ENCODE results near the gene STK24.

The STK24 gene

DNA sequence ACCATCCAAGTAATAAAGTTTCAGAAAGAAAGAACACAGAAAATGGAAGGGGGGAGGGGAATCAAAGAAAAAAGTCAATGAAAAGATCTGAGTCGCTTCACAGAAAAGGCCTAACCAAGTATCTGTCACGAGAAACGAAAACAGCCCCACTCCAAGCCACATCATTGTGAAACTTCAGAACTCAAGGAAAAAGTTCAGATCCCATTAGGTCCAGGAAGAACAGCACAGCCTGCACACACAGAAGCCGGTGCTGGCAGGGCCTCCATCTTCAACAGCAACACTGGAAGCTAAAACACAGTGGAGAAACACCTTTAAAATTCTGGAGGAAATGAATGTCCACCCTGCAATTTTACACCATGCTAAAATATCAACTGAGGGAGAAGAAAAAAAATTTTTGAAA, 8.0 kb downstream of the STK24 start:
- DNase-seq (ENCODE audit: low read depth, low spot score), result no peak
- no peak for TF ChIP-seq POLR2AphosphoS5 (IDR thresholded peaks at IDR 0.05; ENCODE audit: borderline replicate concordance, low read depth, low read length)
- TF ChIP-seq FOXP2 (optimal IDR thresholded peaks at IDR 0.05; ENCODE audit: control extremely low read depth, extremely low read length, insufficient read depth), result no peak
- no peak for TF ChIP-seq EZH2 (IDR thresholded peaks at IDR 0.05)
- H3K27ac ChIP-seq, result no peak overlapping the region
- H3K9me3 ChIP-seq (ENCODE audit: low read depth, low read length), result peaks cover 6% of the 10 kb centered on the region; the same call in 1 of the 2 replicates
- no peak overlapping the region for H3K4me3 ChIP-seq
- no peak overlapping the region for H3K9ac ChIP-seq (ENCODE audit: insufficient read length)
- no peaks in the 10 kb centered on the region for H3K36me3 ChIP-seq (ENCODE audit: insufficient read depth, low read length)

DNA sequence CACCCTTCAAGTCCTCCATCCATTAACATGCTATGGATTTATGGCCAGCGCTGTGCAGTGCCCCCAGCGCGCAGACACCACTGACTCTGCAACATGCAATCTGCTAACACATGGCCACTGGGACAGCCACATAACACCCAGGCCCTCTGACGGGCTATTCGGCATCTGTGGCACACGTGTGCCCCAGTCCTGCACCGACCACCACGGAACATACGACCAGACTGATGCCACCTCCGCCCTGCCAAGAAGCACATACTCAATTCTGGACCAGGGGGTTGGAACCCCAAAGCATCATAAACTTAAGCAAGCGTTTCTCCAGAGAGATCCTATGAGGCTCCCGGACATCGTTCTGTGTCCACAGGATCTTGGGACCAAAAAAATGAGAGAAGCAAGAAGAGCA, 9.8 kb downstream of the STK24 start:
- TF ChIP-seq EZH2 (IDR thresholded peaks at IDR 0.05) (no peak), POLR2AphosphoS5 (IDR thresholded peaks at IDR 0.05; ENCODE audit: borderline replicate concordance, low read depth, low read length) (no peak), FOXP2 (optimal IDR thresholded peaks at IDR 0.05; ENCODE audit: control extremely low read depth, extremely low read length, insufficient read depth) (no peak)
- DNase-seq (ENCODE audit: low read depth, low spot score), result no peak
- no peak overlapping the region for H3K9ac ChIP-seq (ENCODE audit: insufficient read length)
- no peak overlapping the region for H3K27ac ChIP-seq
- H3K4me3 ChIP-seq, result no peak overlapping the region
- H3K9me3 ChIP-seq (ENCODE audit: low read depth, low read length), result peaks cover 6% of the 10 kb centered on the region; the same call in 1 of the 2 replicates
- no peaks in the 10 kb centered on the region for H3K36me3 ChIP-seq (ENCODE audit: insufficient read depth, low read length)

DNA sequence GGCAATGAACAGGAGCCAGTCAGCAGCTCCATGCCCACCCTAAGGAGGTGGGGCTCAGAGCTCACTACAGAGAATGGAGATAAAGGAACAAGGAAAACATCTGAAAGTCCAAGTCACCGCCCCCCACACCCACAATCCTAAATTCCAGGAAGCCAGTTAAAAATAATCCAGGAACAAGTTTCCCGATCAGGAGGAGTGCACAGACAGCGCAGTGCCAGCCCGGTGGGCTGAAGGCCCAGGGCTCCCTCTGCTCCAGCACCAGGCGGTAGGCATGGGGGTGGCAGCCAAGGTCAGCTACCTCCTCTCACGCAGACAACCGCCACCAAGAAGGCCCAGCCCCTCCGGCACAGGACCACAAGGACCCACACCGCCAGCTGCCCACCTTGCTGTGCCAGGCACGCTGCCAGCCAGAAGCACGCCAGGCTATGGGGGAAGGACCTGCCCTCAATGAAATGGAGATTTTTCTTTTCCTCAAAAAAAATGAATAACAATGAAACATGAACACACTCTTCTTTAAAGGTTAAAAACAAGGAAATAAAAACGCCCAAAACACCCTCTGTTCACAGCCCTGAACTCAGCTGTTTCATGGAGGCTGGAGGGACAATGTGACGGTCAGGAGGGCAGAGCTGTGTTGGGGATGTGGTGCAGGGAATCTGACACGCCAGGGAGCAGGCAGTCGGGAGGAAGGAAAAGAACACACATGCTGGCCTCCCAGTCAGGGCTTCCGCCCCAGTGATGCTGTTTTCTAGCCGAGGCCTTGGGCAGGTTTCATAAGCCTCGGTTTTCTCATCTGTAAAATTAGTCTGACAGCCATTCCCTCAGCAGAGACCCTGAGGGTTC, 11.0 kb downstream of the STK24 start:
- DNase-seq (ENCODE audit: low read depth, low spot score), result no peak
- TF ChIP-seq FOXP2 (optimal IDR thresholded peaks at IDR 0.05; ENCODE audit: control extremely low read depth, extremely low read length, insufficient read depth) (no peak), POLR2AphosphoS5 (IDR thresholded peaks at IDR 0.05; ENCODE audit: borderline replicate concordance, low read depth, low read length) (no peak), EZH2 (IDR thresholded peaks at IDR 0.05) (no peak)
- Histone ChIP-seq H3K4me3 (no peak overlapping the region), H3K27ac (no peak overlapping the region), H3K9me3 (ENCODE audit: low read depth, low read length) (peaks cover 6% of the 10 kb centered on the region; the same call in 1 of the 2 replicates), H3K36me3 (ENCODE audit: insufficient read depth, low read length) (0 out of 2 replicates have a peak, but pooled peaks cover 3% of the 10 kb centered on the region), H3K9ac (ENCODE audit: insufficient read length) (no peak overlapping the region)

DNA sequence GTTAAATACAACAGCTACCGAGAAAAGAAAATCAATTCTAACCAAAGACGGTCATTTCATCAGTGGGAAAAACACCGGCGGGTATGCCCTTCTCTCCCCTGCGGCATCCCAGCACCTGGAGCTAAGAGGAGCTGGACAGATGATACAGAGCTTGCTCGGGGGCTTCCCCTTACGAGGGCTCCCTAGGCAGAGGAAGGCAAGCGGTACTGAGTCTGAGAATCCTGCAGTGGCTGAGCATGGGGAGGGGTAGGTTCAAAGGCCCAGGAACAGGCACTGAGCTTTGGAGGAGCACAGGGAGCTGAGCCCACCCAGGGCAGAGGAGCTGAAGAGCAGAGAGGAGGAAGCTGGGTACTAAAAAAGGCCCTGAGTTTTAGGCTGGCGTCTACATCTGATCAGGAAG, 12.7 kb downstream of the STK24 start:
- H3K36me3 ChIP-seq (ENCODE audit: insufficient read depth, low read length), result 0 out of 2 replicates have a peak, but pooled peaks cover 3% of the 10 kb centered on the region
- H3K9ac ChIP-seq (ENCODE audit: insufficient read length), result no peak overlapping the region
- no peak for DNase-seq (ENCODE audit: low read depth, low spot score)
- TF ChIP-seq POLR2AphosphoS5 (IDR thresholded peaks at IDR 0.05; ENCODE audit: borderline replicate concordance, low read depth, low read length) (no peak), EZH2 (IDR thresholded peaks at IDR 0.05) (no peak), FOXP2 (optimal IDR thresholded peaks at IDR 0.05; ENCODE audit: control extremely low read depth, extremely low read length, insufficient read depth) (no peak)
- peaks cover 3% of the 10 kb centered on the region; the same call in 1 of the 2 replicates for H3K9me3 ChIP-seq (ENCODE audit: low read depth, low read length)
- no peak overlapping the region for H3K4me3 ChIP-seq
- H3K27ac ChIP-seq, result no peak overlapping the region

DNA sequence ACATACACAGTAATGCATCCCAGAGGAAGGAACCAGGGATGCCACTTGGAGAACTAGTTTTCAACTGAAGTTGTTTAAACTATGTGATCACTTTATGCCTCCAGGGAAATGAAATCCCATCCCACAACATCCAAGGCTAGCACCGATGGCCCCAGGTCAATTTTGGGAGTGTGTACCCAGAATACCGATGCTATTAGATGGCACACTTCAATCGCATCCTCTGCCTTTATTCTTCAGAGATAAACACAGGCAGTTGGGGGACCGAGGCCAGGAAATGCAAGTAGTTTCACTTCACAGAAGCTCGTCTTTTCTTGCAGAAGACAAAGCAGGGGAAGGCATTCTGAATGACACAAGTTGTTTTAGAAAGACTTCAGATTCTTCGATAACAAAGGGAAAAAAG, 13.8 kb downstream of the STK24 start:
- TF ChIP-seq POLR2AphosphoS5 (IDR thresholded peaks at IDR 0.05; ENCODE audit: borderline replicate concordance, low read depth, low read length) (no peak), FOXP2 (optimal IDR thresholded peaks at IDR 0.05; ENCODE audit: control extremely low read depth, extremely low read length, insufficient read depth) (no peak), EZH2 (IDR thresholded peaks at IDR 0.05) (no peak)
- Histone ChIP-seq H3K27ac (no peak overlapping the region), H3K9me3 (ENCODE audit: low read depth, low read length) (no peaks in the 10 kb centered on the region), H3K36me3 (ENCODE audit: insufficient read depth, low read length) (0 out of 2 replicates have a peak, but pooled peaks cover 3% of the 10 kb centered on the region), H3K9ac (ENCODE audit: insufficient read length) (no peak overlapping the region), H3K4me3 (no peak overlapping the region)
- DNase-seq (ENCODE audit: low read depth, low spot score), result no peak

DNA sequence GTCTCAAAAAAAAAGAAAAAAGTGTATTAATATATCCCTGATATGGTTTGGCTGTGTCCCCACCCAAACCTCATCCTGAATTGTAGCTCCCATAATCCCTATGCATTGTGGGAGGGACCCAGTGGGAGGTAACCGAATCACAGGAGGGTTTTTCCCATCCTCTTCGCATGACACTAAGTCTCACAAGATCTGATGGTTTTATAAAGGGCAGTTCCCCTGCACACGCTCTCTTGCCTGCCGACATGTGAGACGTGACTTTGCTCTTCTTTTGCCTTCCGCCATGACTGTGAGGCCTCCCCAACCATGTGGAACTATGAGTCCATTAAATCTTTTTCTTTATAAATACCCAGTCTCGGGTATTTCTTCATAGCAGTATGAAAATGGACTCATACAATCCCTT, 17.7 kb downstream of the STK24 start:
- no peak overlapping the region for H3K9ac ChIP-seq (ENCODE audit: insufficient read length)
- H3K9me3 ChIP-seq (ENCODE audit: low read depth, low read length), result no peaks in the 10 kb centered on the region

DNA sequence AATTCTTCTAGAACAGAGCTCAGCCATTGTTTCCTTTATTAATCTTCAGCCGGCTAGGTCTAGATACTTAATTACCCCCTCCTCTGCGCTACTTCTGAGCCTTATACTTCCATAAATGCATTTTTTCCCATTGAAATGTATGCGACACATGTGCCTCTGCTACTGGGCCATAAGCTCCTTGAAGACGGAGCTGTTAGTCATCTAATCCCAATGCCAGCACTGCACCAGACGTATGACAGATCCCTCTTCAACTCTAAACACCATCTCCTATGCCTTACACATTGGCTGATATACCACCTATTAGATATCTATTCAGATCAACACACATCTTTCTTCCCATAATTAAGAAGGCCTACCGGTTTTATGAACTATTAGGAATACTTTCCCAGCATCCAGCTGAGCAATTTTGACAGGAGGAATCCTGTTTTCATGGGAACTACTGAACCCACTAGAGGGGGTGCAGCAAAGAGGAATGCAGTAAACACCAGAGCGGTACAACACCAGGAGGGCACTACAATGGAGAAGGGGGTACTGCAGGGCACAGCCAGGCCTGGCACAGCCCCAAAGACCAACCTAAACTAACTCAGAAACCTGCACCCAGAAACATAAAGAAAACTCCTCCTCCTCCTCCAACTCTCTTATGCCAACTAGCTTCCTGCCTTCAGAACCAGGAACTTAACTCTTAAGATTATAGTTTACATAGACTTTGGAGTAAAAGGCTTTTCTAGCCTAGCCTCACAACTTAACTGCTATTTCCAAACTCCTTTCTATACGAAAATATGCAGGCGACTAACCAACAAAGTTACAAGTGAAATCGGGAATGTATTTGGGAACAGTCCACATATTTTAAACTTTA, 18.7 kb downstream of the STK24 start:
- no peak for DNase-seq (ENCODE audit: low read depth, low spot score)
- no peaks in the 10 kb centered on the region for H3K9me3 ChIP-seq (ENCODE audit: low read depth, low read length)
- no peak overlapping the region for H3K9ac ChIP-seq (ENCODE audit: insufficient read length)
- no peak overlapping the region for H3K27ac ChIP-seq
- H3K36me3 ChIP-seq (ENCODE audit: insufficient read depth, low read length), result 0 out of 2 replicates have a peak, but pooled peaks cover 3% of the 10 kb centered on the region
- no peak overlapping the region for H3K4me3 ChIP-seq
- TF ChIP-seq FOXP2 (optimal IDR thresholded peaks at IDR 0.05; ENCODE audit: control extremely low read depth, extremely low read length, insufficient read depth) (no peak), POLR2AphosphoS5 (IDR thresholded peaks at IDR 0.05; ENCODE audit: borderline replicate concordance, low read depth, low read length) (no peak), EZH2 (IDR thresholded peaks at IDR 0.05) (no peak)

More for the DNA sequence above, 17.7 kb downstream of the STK24 start:
- 0 out of 2 replicates have a peak, but pooled peaks cover 3% of the 10 kb centered on the region for H3K36me3 ChIP-seq (ENCODE audit: insufficient read depth, low read length)
- no peak overlapping the region for H3K4me3 ChIP-seq
- no peak for TF ChIP-seq EZH2 (IDR thresholded peaks at IDR 0.05)
- TF ChIP-seq POLR2AphosphoS5 (IDR thresholded peaks at IDR 0.05; ENCODE audit: borderline replicate concordance, low read depth, low read length), result no peak
- TF ChIP-seq FOXP2 (optimal IDR thresholded peaks at IDR 0.05; ENCODE audit: control extremely low read depth, extremely low read length, insufficient read depth), result no peak
- H3K27ac ChIP-seq, result 0 out of 2 replicates have a peak overlapping the region, but pooled peaks have one; percentile 7
- DNase-seq (ENCODE audit: low read depth, low spot score), result no peak
